ENCODE measurements around the gene CTNNBL1. TPM values are rescaled to one million over a fixed set of nuclear protein-coding genes. Genes with fewer than 3 reads are reported as not detected.

CTNNBL1 gene
- total RNA-seq, 1 donor from 2014 or later: 52.9 TPM

GRCh38 chr20:37899105-37900045 is 205.5 kb downstream of the CTNNBL1 start:
- no peak for DNase-seq (ENCODE audit: low spot score)

DNA sequence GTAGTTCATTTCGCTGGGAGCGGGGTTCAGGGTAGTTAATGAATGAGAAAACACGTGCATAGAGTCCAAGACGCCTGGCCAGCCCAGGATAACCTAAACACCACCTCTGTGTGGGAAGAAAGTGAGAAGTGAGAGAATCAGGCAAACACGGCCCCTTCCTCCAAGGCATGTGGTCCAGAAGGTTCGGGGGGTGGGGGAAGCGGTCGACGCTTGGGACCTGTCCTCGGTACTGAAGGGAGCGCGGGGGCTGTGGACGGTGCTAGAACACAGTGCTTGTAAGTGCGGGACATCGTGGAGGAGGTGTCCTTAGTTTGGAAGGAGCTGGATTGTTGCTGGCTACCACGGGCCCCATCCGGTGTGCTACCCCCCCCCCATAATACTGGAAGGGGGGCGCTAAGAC is 207.4 kb downstream of the CTNNBL1 start:
- no peak for DNase-seq (ENCODE audit: low spot score)

- peak; percentile 49 for DNase-seq (ENCODE audit: low spot score)
Measured at GRCh38 chr20:37901654-37902503, 208.0 kb downstream of the CTNNBL1 start.

DNA sequence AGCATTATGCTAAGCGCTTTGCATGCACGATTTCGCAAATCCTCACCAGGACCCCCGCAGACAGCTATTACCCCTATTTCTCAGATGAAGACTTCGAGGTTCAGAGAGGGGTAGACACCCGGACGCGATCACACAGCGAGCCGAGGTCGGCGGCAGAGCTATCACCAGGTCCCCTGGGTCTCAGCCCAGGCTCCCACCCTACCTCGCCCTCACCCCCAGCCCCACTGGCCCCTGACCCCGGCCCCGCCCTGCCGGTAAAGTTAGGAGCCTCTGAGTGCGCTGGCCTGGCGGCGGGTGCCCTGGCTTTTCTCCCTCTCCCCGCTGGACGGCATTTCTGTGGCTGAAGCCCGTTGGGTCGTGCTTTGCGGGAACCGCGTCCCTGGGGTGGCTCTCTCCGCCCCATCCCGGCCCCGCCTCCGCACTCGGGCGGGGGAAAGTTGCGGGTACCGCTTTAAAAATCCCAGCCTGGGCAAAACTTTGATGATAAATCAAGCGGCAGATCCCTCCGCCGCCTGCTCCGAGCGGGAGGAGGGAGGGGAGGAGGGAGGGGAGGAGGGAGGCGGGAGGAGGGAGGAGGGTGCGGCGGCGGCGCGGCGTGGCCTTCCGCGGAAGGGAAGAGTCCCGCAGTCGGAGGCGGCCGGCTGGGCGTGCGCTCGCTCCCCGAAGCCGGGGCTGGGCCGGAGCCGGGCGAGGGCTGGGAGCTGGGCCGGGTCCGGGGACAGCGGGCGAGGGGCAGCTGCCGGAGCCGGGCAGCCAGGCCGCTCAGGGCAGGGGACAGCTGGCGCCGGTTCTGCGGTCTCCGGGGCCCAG is 208.9 kb downstream of the CTNNBL1 start, which contains the start of gene VSTM2L:
Gene VSTM2L, plus strand, starts transcription at position 624 of the 810 bp plus-strand sequence. CDS start 224 bp downstream, outside the sequence.
- peak; percentile 57 for DNase-seq (ENCODE audit: low spot score)

GRCh38 chr20:37903317-37904007 is 209.6 kb downstream of the CTNNBL1 start:
- no peak for DNase-seq (ENCODE audit: low spot score)

DNA sequence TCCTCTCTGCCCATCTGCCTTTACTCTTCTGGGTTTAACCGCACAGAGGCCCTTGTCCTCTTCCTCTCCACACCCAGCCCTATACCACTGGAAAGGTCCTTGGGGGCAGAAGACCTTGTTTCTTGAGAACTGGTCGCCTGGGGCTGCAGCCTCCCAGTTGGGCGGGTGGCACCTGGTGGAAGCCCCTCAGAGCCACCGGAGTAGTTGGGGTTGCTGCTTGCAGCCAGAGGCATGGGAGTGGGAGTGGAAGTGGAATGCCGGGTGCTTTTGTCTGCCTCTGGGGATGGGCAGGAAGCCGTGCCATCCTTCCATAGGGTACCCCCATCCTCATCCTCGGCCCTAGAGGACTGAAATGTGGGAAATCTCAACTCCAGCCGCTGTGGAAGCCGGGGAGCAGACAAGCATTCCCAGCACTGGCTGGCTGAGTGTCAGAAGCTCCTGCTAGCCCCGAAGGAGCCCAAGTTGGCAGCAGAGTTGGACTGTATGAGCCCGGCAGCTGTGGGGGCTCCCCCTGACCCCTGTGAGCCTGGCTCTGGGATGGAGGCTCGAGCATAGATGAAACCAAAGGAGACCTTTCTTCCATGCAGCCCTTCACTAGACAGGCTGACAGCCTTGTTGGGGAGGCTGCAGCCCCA is 210.3 kb downstream of the CTNNBL1 start:
- no peak for DNase-seq (ENCODE audit: low spot score)

DNA sequence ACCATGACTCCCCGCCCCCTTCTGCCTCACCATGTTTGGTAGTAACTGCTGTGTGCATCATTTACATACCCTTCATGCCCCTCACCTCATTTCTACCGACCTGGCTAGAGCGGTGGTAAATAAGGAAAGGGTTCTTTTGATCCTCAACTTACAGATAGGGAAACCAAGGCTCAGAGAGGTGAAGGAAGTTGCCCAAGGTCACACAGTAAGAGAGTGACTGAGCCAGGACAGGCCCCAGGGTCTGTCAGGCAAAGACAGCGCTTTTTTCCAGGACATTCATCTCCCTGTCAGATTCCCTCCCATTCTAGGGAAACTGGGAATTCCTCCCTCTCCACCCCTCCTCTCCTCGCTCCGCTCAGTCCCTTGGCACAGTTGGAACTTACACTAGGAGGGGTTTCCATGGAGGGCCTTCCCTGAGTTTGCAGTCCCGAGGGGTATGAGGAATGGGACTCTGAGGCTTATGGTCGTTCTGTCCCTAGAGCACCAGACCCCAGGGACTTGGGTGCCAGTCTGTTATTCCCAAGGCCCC is 211.1 kb downstream of the CTNNBL1 start:
- no peak for DNase-seq (ENCODE audit: low spot score)

- DNase-seq (ENCODE audit: low spot score): no peak
Measured at GRCh38 chr20:37905671-37906613, 212.1 kb downstream of the CTNNBL1 start.

- DNase-seq (ENCODE audit: low spot score): no peak
Measured at GRCh38 chr20:37907330-37907676, 213.5 kb downstream of the CTNNBL1 start.

GRCh38 chr20:37907677-37908401 is 214.0 kb downstream of the CTNNBL1 start:
- no peak for DNase-seq (ENCODE audit: low spot score)

- no peak for DNase-seq (ENCODE audit: low spot score)
Measured at GRCh38 chr20:37911261-37911660, 217.4 kb downstream of the CTNNBL1 start.

DNA sequence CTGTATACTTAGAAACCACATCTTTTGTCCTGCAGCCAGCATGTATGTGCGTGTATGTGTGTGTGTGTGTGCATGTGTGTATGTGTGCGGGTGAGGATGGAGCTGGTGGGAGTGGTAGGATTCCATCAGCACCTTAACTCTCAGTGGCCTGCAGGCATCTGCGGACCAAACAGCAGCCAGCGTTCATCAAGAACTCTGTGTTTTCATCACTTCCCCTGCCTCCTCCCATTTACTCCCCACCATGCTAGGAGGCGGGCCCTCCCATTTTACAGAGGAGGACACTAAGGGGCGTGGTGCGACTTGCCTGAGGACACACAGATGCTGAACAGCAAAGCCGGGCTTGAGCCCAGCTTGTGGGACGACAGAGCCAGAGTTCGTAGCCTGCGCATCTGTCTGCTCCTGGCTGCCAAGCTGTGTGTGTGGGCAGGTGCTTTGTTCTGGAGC is 218.0 kb downstream of the CTNNBL1 start:
- DNase-seq (ENCODE audit: low spot score): peak; percentile 53

- no peak for DNase-seq (ENCODE audit: low spot score)
Measured at GRCh38 chr20:37912874-37913273, 219.0 kb downstream of the CTNNBL1 start.

DNA sequence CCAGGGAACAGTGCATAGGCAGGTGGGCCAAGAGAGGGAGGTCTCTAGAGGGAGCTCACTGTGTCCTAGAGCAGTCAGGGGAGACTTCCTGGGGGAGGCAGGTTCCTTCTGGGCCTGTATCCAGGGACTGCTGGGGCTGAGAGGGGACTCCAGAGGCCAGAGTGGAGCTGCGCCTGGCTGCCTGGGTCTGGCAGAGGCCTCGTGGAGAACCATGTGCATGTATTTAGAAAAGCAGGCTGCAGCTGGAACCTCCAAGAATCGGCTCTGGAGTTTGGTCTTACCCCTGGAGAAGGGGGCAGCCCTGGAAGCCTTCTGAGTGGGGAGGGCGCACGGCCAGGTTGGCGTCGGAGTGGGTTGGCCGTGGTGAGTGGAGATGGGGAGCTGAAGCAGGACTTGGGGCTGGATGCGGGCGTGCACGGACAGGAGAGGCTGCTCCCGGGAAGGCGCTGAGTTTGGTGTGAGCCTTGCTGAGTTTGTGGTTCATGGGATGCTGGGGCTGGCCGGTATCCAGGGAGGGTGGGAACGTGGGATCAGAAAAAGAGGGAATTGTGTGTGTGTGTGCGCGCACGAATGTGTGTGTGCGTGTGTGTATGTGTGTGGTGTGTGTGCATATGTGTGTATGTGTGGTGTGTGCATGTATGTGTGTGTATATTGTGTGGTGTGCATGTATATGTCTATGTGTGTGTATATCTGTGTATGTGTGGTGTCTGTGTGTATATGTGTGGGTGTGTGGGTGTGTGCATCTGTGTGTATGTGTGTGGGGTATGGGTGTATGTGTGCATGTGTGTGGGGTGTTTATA is 219.9 kb downstream of the CTNNBL1 start:
- DNase-seq (ENCODE audit: low spot score): no peak

DNA sequence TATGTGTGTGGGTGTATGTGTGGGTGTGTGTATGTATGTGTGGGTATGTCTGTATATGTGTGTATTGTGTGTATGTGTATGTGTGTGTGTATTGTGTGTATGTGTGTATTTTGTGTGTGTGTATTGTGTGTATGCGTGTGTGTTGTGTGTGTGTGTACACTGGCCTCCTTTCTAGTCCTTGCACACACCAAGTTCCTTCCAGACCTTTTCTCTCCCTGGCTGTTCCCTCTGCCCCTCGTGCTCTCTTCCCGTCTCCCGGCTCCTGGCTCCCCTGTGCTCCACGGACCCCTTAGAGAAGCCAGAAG is 220.5 kb downstream of the CTNNBL1 start:
- no peak for DNase-seq (ENCODE audit: low spot score)

- DNase-seq (ENCODE audit: low spot score): no peak
Measured at GRCh38 chr20:37914672-37915433, 221.0 kb downstream of the CTNNBL1 start.

DNA sequence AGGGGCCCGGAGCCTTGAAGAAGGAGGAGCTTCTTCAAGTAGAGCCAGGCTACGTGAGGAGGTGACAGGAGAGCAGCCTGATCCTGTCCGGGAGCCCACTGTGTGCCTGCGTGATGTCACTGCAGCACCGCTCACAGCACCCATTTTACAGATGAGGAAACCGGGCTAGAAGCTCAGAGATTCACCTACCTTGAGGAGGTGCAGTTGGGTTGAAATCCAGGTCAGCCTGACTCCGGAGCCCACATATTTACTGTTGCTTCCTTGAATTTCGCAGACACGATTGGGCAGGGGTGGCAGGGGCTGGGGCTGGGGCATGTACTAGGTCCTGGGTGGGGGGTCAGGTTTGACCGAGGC is 221.6 kb downstream of the CTNNBL1 start:
- no peak for DNase-seq (ENCODE audit: low spot score)

Measured in ureter (tissue), 1 donor.